ENCODE measurements around the gene GPATCH2L.

- TF ChIP-seq EZH2 (IDR thresholded peaks at IDR 0.05; ENCODE audit: borderline replicate concordance, low read length) (no peak), CTCF (conservative IDR thresholded peaks at IDR 0.05 in 1 of 2, IDR thresholded peaks at IDR 0.05 in 1 of 2; ENCODE audit: extremely low read depth in 1 of 2, insufficient read depth in 1 of 2, low read depth in 1 of 2, low read length in 2 of 2) (no peak)
Observed at GRCh38 chr14:76236172-76237130, 84.7 kb downstream of the GPATCH2L start.
